Coronary artery (tissue), 2 donors: ENCODE data around the gene LARGE1.

Source experiments
- DNase-seq: peaks from one replicate; pipeline ENCODE4 v3.0.0-alpha.2; 2017; ENCODE audit warnings: low spot score
- H3K27ac ChIP-seq, 2 donors: fragments of 200-600 bp; sonication (generic); one replicate each; pipeline ENCODE4 v1.5.1; 2016 to 2019
- H3K4me3 ChIP-seq: fragments of 200-600 bp; sonication (generic); 2 replicates; pipeline ENCODE4 v1.5.1; 2016; ENCODE audit warnings: mild to moderate bottlenecking, moderate library complexity
- CTCF ChIP-seq: fragments of 200-600 bp; sonication (generic); IDR thresholded peaks from one replicate; pipeline ENCODE4 v1.5.1; 2019; ENCODE audit warnings: antibody characterized with exemption

Gene LARGE1

GRCh38 chr22:33330534-33330933 lies 589.7 kb downstream of the LARGE1 start:
- no peak for TF ChIP-seq CTCF
- no peak for DNase-seq
- H3K4me3 ChIP-seq = no peak overlapping the region
- H3K27ac ChIP-seq = no peak overlapping the region

GRCh38 chr22:33329398-33329797 lies 590.9 kb downstream of the LARGE1 start:
- no peak for DNase-seq
- Histone ChIP-seq H3K4me3 (no peak overlapping the region), H3K27ac (no peak overlapping the region)
- no peak for TF ChIP-seq CTCF

- no peak for TF ChIP-seq CTCF
- DNase-seq = no peak
- Histone ChIP-seq H3K4me3 (no peak overlapping the region), H3K27ac (no peak overlapping the region)
These were observed 591.4 kb downstream of the LARGE1 start for GRCh38 chr22:33328789-33329296.

- Histone ChIP-seq H3K27ac (no peak overlapping the region), H3K4me3 (no peak overlapping the region)
- TF ChIP-seq CTCF = no peak
- no peak for DNase-seq
These were observed 592.9 kb downstream of the LARGE1 start for GRCh38 chr22:33327348-33327860.

GRCh38 chr22:33326540-33327295 lies 593.6 kb downstream of the LARGE1 start:
- no peak for TF ChIP-seq CTCF
- Histone ChIP-seq H3K4me3 (no peak overlapping the region), H3K27ac (no peak overlapping the region)
- no peak for DNase-seq

- H3K27ac ChIP-seq = no peak overlapping the region
- DNase-seq = no peak
These were observed 594.9 kb downstream of the LARGE1 start for GRCh38 chr22:33325232-33326004.

More at GRCh38 chr22:33325232-33326004, 594.9 kb downstream of the LARGE1 start:
- no peak overlapping the region for H3K4me3 ChIP-seq
- TF ChIP-seq CTCF = no peak
